OCI-LY1 (cell line): ENCODE measurements around the gene NCAPD3.

Source experiments
- H2AFZ ChIP-seq: fragments of 200-600 bp; sonication (generic), shearing (Covaris generic); 2 replicates; pipeline ENCODE4 v1.6.0; 2014; ENCODE audit warnings: antibody characterized with exemption, mild to moderate bottlenecking, low read length
- H3F3A ChIP-seq: fragments of 200-600 bp; sonication (generic), shearing (Covaris generic); 2 replicates; pipeline ENCODE4 v1.6.0; 2014; ENCODE audit warnings: mild to moderate bottlenecking, antibody characterized with exemption, low read length, moderate library complexity; ENCODE audit not compliant: insufficient read depth
- H3K27ac ChIP-seq: fragments of 200-600 bp; sonication (generic); 2 replicates; pipeline ENCODE4 v1.5.1; 2014; ENCODE audit warnings: low read length, mixed run types, mild to moderate bottlenecking, low read depth; ENCODE audit not compliant: poor library complexity, severe bottlenecking
- H3K27me3 ChIP-seq: fragments of 200-600 bp; sonication (generic); 2 replicates; pipeline ENCODE4 v1.6.0; 2014; ENCODE audit warnings: antibody characterized with exemption, mild to moderate bottlenecking, low read length, moderate library complexity; ENCODE audit not compliant: insufficient read depth
- H3K36me3 ChIP-seq: fragments of 200-600 bp; sonication (generic); 2 replicates; pipeline ENCODE4 v1.6.1; 2014; ENCODE audit warnings: mild to moderate bottlenecking, antibody characterized with exemption, low read length, moderate library complexity, mixed read lengths; ENCODE audit not compliant: insufficient read depth
- H3K4me1 ChIP-seq: fragments of 200-600 bp; sonication (generic); 2 replicates; pipeline ENCODE4 v1.5.1; 2014; ENCODE audit warnings: mild to moderate bottlenecking, low read length, moderate library complexity; ENCODE audit not compliant: insufficient read depth, severe bottlenecking
- H3K4me2 ChIP-seq: fragments of 200-600 bp; sonication (generic), shearing (Covaris generic); 2 replicates; pipeline ENCODE4 v1.6.1; 2014; ENCODE audit warnings: low read length
- H3K4me3 ChIP-seq: fragments of 200-600 bp; sonication (generic); 2 replicates; pipeline ENCODE4 v1.5.1; 2014; ENCODE audit warnings: low read length, low read depth, mild to moderate bottlenecking, mixed read lengths; ENCODE audit not compliant: poor library complexity, severe bottlenecking
- H3K79me2 ChIP-seq: fragments of 200-600 bp; shearing (Covaris generic); 2 replicates; pipeline ENCODE4 v1.6.1; 2016; ENCODE audit warnings: mixed run types, low read length, mixed read lengths; ENCODE audit not compliant: insufficient read depth
- H3K9ac ChIP-seq: fragments of 200-600 bp; sonication (generic), shearing (Covaris generic); 2 replicates; pipeline ENCODE4 v1.6.1; 2014; ENCODE audit warnings: mild to moderate bottlenecking, low read length, mixed read lengths
- H3K9me2 ChIP-seq: fragments of 200-600 bp; sonication (generic), shearing (Covaris generic); 2 replicates; pipeline ENCODE4 v1.6.1; 2014; ENCODE audit warnings: low read depth, mild to moderate bottlenecking, low read length, mixed read lengths
- H3K9me3 ChIP-seq: fragments of 200-600 bp; shearing (Covaris generic); 2 replicates; pipeline ENCODE4 v1.6.1; 2014; ENCODE audit warnings: low read length, mixed read lengths
- H4K20me1 ChIP-seq: fragments of 200-600 bp; sonication (generic), shearing (Covaris generic); 2 replicates; pipeline ENCODE4 v1.6.0; 2016; ENCODE audit warnings: mild to moderate bottlenecking, low read length; ENCODE audit not compliant: insufficient read depth
- EZH2 ChIP-seq: fragments of 200-600 bp; sonication (generic), shearing (Covaris generic); IDR thresholded peaks from 2 replicates; pipeline ENCODE4 v1.8.0; 2017; ENCODE audit warnings: borderline replicate concordance, mixed run types, mild to moderate bottlenecking, antibody characterized with exemption, low read length, moderate library complexity, mixed read lengths
- TF ChIP-seq, protein P1 (sequence below): fragments of 200-600 bp; sonication (generic), shearing (Covaris generic); IDR thresholded peaks from 2 replicates; pipeline ENCODE4 v1.5.1; 2017; ENCODE audit warnings: mild to moderate bottlenecking, antibody characterized with exemption, low read length, moderate library complexity, mixed read lengths

The NCAPD3 gene

GRCh38 chr11:134250246-134250645, 26.5 kb upstream of the NCAPD3 start:
- Histone ChIP-seq H4K20me1 (no peaks in the 10 kb centered on the region), H3K4me2 (no peak overlapping the region), H3K36me3 (peaks cover 27% of the 10 kb centered on the region), H3K9me2 (no peaks in the 10 kb centered on the region), H3K4me1 (peaks cover 18% of the 10 kb centered on the region), H3K4me3 (no peak overlapping the region), H3K9ac (no peak overlapping the region), H2AFZ (no peak overlapping the region), H3K27me3 (no peaks in the 10 kb centered on the region), H3F3A (no peaks in the 10 kb centered on the region), H3K79me2 (no peaks in the 10 kb centered on the region), H3K9me3 (no peaks in the 10 kb centered on the region), H3K27ac (no peak overlapping the region)
- TF ChIP-seq, protein P1, sequence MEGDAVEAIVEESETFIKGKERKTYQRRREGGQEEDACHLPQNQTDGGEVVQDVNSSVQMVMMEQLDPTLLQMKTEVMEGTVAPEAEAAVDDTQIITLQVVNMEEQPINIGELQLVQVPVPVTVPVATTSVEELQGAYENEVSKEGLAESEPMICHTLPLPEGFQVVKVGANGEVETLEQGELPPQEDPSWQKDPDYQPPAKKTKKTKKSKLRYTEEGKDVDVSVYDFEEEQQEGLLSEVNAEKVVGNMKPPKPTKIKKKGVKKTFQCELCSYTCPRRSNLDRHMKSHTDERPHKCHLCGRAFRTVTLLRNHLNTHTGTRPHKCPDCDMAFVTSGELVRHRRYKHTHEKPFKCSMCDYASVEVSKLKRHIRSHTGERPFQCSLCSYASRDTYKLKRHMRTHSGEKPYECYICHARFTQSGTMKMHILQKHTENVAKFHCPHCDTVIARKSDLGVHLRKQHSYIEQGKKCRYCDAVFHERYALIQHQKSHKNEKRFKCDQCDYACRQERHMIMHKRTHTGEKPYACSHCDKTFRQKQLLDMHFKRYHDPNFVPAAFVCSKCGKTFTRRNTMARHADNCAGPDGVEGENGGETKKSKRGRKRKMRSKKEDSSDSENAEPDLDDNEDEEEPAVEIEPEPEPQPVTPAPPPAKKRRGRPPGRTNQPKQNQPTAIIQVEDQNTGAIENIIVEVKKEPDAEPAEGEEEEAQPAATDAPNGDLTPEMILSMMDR: no peak
- no peak for TF ChIP-seq EZH2

DNA sequence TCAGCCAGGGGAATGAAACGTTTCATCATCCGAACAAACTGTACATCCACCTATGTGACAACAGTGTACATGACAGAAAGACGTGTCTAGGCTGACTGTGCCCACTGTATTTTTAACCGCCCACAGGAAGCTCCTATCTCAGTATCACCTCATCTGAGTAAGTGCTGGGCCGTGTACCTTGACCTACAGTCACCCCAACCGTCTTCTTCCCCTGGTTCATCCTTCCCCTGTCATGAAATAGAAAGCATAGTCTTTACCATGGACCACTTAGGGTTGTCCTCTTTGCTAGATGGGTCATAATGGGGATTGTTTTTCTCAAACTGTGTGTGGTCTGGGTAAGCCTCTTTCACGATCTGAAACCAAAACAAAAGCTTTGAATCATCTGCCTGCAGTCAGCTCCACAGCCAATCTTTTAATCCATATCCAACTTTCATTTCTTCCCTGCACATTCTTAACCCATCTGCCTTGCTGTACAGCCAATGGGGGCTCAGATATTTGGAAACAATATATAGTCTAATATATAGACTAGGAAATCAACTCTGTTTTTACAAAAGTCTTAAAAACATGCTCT, 25.2 kb upstream of the NCAPD3 start:
- no peak overlapping the region for H2AFZ ChIP-seq
- H3K27ac ChIP-seq: no peak overlapping the region
- H3K4me3 ChIP-seq: no peak overlapping the region
- no peaks in the 10 kb centered on the region for H3F3A ChIP-seq
- no peaks in the 10 kb centered on the region for H3K9me2 ChIP-seq
- H3K4me2 ChIP-seq: no peak overlapping the region
- H3K9me3 ChIP-seq: no peaks in the 10 kb centered on the region
- H3K79me2 ChIP-seq: no peaks in the 10 kb centered on the region
- no peak overlapping the region for H3K9ac ChIP-seq
- TF ChIP-seq EZH2: no peak
- TF ChIP-seq, protein P1: no peak
- no peaks in the 10 kb centered on the region for H3K27me3 ChIP-seq
- peaks cover 10% of the 10 kb centered on the region for H3K4me1 ChIP-seq
- H3K36me3 ChIP-seq: peaks cover 27% of the 10 kb centered on the region
- H4K20me1 ChIP-seq: no peaks in the 10 kb centered on the region

DNA sequence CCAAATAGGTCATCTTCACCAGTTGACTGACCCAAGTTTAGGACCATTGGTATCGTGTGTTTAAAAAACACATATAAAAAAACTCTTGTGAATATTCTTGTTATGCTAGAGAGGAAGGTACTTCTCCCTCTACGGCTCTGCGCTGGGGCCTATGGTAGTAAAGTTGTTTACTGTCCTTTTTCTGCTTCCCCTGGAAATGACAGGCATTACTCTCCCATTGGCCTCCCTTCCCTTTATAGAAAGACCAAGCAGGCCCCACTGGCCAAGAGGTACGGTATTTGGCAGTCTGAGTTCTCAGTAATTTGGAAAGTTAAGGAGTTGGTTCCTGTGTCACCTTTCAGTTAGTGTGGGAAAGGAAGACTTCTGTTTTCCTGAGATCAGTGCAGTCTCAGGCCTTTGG, 22.9 kb upstream of the NCAPD3 start:
- no peak for TF ChIP-seq EZH2

DNA sequence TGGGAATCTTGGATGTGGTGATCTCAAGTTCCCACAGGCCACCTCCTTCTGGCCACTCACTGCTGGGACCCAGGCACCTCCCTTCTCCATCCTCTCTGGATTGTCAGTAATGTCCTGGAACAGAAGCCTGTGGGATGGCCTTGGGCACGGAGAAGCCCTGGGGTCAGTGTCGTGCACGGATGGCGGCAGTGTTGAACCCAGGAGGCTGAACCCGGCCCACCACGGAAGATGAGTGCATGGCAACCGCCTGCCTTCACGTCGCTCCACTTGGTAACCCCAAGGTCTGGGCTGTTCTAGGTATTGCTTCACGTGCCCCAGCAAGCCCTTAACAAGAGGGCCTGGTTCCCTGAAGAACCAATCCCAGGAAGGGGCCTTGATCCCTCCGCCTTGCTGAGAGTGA, 22.3 kb upstream of the NCAPD3 start:
- Histone ChIP-seq H3K79me2 (no peaks in the 10 kb centered on the region), H3K9me2 (no peaks in the 10 kb centered on the region), H3K9me3 (no peaks in the 10 kb centered on the region), H3K4me2 (no peak overlapping the region), H3K36me3 (peaks cover 27% of the 10 kb centered on the region), H3K27me3 (no peaks in the 10 kb centered on the region), H4K20me1 (no peaks in the 10 kb centered on the region), H3K4me3 (no peak overlapping the region), H3K27ac (no peak overlapping the region), H3F3A (no peaks in the 10 kb centered on the region), H3K4me1 (no peaks in the 10 kb centered on the region), H2AFZ (no peak overlapping the region), H3K9ac (no peak overlapping the region)
- no peak for TF ChIP-seq EZH2
- TF ChIP-seq, protein P1: no peak

More for the DNA sequence above, 22.9 kb upstream of the NCAPD3 start:
- no peaks in the 10 kb centered on the region for H3K4me1 ChIP-seq
- H3K9me2 ChIP-seq: no peaks in the 10 kb centered on the region
- no peak overlapping the region for H3K4me3 ChIP-seq
- H3K79me2 ChIP-seq: no peaks in the 10 kb centered on the region
- H3K27ac ChIP-seq: no peak overlapping the region
- no peaks in the 10 kb centered on the region for H4K20me1 ChIP-seq
- no peak overlapping the region for H3K4me2 ChIP-seq
- no peaks in the 10 kb centered on the region for H3F3A ChIP-seq
- H3K9me3 ChIP-seq: no peaks in the 10 kb centered on the region
- no peaks in the 10 kb centered on the region for H3K27me3 ChIP-seq
- H3K9ac ChIP-seq: no peak overlapping the region
- peaks cover 27% of the 10 kb centered on the region for H3K36me3 ChIP-seq
- no peak overlapping the region for H2AFZ ChIP-seq
